Measurements from ENCODE around the gene USP5.

- TF ChIP-seq CTCF (IDR thresholded peaks at IDR 0.05; ENCODE audit: low read depth, low read length) (no peak), MAX (IDR thresholded peaks at IDR 0.05; ENCODE audit: low read depth, low read length) (no peak), POLR2A (IDR thresholded peaks at IDR 0.05; ENCODE audit: extremely low read depth, insufficient read length) (no peak), MYC (IDR thresholded peaks at IDR 0.05; ENCODE audit: low read depth, low read length) (no peak)
Observed at GRCh38 chr12:6909421-6910145, 57.6 kb downstream of the USP5 start.

Data from NB4 (cell line).